Upper lobe of right lung (tissue), 1 donor: ENCODE results near the gene OBP2A. TPM values are rescaled to one million over a fixed set of nuclear protein-coding genes. Genes with fewer than 3 reads are reported as not detected.

ENCODE experiments used
- ATAC-seq: fragments of 200-7000 bp; cut with Tn5 transposase; one replicate; pipeline ENCODE4 v1.9.1; 2020; ENCODE audit warnings: mild to moderate bottlenecking, moderate library complexity
- DNase-seq: peaks from one replicate; pipeline ENCODE4 v3.0.0-alpha.2; 2020
- H3K27ac ChIP-seq: fragments of 200-600 bp; one replicate; pipeline ENCODE4 v1.8.0; 2022
- H3K27me3 ChIP-seq: fragments of 200-600 bp; one replicate; pipeline ENCODE4 v1.8.0; 2022; ENCODE audit warnings: mild to moderate bottlenecking
- H3K36me3 ChIP-seq: fragments of 200-600 bp; one replicate; pipeline ENCODE4 v1.8.0; 2022
- H3K4me1 ChIP-seq: fragments of 200-600 bp; one replicate; pipeline ENCODE4 v1.8.0; 2022
- H3K4me3 ChIP-seq: fragments of 200-600 bp; one replicate; pipeline ENCODE4 v1.8.0; 2022; ENCODE audit warnings: mild to moderate bottlenecking
- H3K9me3 ChIP-seq: fragments of 200-600 bp; one replicate; pipeline ENCODE4 v1.8.0; 2022
- intact Hi-C: fragments of 100-400 bp; cut with DNase I; formaldehyde crosslinking; loops from one replicate; pipeline ENCODE4 v1.11.0; 2022
- total RNA-seq: library from RNA; stranded (reverse); fragmentation: NEBNext Ultra II Directional; extraction: Animal tissue kit (Norgen Biotek cat#: 25700); gene quantifications from one replicate; pipeline ENCODE4 v1.2.1, GENCODE V29; 2021
- TF ChIP-seq, protein P1 (sequence below): fragments of 200-600 bp; IDR thresholded peaks from one replicate; pipeline ENCODE4 v1.8.0; 2022; ENCODE audit warnings: antibody characterized with exemption
- donor health status: DM: no; HTN: yes; CAD: no; lungs with severe emphysema.

Gene OBP2A
- total RNA-seq, 1 donor from 2014 or later: not detected

DNA sequence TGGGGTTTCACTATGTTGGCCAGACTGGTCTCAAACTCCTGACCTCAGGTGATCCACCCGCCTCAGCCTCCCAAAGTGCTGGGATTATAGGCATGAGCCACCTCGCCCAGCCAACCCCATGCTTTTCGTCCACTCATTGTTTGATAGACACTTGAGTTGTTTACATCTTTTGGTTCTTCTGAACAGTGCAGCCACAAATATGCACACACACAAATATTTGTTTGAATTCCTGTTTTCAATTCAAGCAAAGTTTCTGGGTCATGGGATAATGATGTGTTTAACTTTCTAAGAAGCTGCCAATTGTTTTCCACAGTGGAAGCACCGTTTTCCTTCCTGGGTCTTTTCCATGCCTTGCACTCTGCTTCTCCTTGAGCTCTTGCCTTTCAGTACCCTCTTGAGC, 8.8 kb downstream of the OBP2A start:
- no peak overlapping the region for H3K4me3 ChIP-seq
- DNase-seq: no peak
- no peaks in the 10 kb centered on the region for H3K36me3 ChIP-seq
- H3K4me1 ChIP-seq: no peaks in the 10 kb centered on the region
- no peak for ATAC-seq
- no peaks in the 10 kb centered on the region for H3K27me3 ChIP-seq
- TF ChIP-seq, protein P1, sequence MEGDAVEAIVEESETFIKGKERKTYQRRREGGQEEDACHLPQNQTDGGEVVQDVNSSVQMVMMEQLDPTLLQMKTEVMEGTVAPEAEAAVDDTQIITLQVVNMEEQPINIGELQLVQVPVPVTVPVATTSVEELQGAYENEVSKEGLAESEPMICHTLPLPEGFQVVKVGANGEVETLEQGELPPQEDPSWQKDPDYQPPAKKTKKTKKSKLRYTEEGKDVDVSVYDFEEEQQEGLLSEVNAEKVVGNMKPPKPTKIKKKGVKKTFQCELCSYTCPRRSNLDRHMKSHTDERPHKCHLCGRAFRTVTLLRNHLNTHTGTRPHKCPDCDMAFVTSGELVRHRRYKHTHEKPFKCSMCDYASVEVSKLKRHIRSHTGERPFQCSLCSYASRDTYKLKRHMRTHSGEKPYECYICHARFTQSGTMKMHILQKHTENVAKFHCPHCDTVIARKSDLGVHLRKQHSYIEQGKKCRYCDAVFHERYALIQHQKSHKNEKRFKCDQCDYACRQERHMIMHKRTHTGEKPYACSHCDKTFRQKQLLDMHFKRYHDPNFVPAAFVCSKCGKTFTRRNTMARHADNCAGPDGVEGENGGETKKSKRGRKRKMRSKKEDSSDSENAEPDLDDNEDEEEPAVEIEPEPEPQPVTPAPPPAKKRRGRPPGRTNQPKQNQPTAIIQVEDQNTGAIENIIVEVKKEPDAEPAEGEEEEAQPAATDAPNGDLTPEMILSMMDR: no peak
- no peak overlapping the region for H3K27ac ChIP-seq
- H3K9me3 ChIP-seq: no peaks in the 10 kb centered on the region
- intact Hi-C loops: no loop called here

DNA sequence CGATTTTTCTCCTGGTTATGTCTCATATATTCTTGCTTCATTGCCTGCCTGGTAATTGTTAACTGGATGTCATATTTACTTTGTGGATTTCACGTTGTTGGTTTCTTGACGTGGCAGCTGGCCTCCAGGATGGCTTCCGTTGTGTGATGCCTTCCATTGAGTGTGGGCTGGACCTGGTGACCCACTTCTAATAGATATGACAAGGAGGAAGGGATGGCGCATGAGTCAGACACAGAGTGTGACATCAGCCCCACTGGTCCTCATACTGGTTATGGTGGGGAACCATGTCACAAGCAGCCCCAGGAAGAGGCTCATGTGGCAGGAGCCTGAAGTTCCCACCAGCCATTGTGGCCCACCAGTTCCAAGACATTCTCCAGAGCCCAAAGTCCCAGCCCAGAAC, 9.3 kb downstream of the OBP2A start:
- ATAC-seq (no peak), DNase-seq (peak; percentile 42)
- Histone ChIP-seq H3K36me3 (no peaks in the 10 kb centered on the region), H3K4me3 (no peak overlapping the region), H3K9me3 (no peaks in the 10 kb centered on the region), H3K4me1 (no peaks in the 10 kb centered on the region), H3K27ac (no peak overlapping the region), H3K27me3 (no peaks in the 10 kb centered on the region)
- TF ChIP-seq, protein P1: no peak
- intact Hi-C loops: no loop called here

DNA sequence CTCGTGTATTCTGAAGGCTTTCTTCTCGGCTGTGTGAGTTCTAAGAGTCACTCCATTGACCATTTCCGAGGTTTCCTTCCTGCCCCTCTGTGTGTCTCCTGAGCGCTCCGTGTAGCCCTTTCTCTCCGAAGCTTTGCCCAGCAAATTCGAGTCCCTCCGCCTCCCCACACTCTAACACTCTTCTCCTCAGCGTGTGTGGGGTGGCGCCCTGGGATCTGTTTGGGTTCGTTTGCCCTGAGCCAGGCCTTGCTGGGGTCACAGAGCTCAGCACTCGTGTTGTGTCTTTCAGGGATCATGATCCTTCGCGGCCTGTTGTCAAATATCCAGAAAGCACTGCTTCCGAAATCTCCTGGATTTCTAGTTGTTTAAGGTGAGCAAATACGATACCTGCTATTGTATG, 10.0 kb downstream of the OBP2A start:
- H3K36me3 ChIP-seq: no peaks in the 10 kb centered on the region
- TF ChIP-seq, protein P1: no peak
- H3K4me1 ChIP-seq: no peaks in the 10 kb centered on the region
- no peak overlapping the region for H3K4me3 ChIP-seq
- H3K27ac ChIP-seq: no peak overlapping the region
- DNase-seq (no peak), ATAC-seq (no peak)
- H3K9me3 ChIP-seq: no peaks in the 10 kb centered on the region
- intact Hi-C loops: no loop called here
- H3K27me3 ChIP-seq: no peaks in the 10 kb centered on the region

DNA sequence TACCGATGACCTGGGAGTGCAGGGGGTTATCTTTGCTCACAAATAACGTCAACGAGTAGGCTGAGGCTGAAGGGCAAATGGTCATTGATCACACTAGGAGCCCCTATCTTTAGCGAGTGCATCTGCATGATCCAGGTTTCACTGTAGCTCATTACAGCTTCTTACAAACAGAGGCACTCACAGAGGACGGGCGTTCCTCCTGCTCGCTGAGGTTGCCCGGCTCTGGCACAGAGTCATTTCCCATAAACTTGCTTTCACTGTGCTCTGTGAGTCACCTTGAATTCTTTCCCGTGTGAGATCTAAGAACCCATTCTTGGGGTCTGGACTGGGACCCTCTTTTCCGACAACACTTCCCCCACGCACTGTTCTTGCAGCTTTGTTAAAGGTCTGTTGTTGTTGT, 13.7 kb downstream of the OBP2A start:
- Histone ChIP-seq H3K4me1 (no peaks in the 10 kb centered on the region), H3K36me3 (no peaks in the 10 kb centered on the region), H3K4me3 (no peak overlapping the region), H3K27ac (no peak overlapping the region), H3K27me3 (peaks cover 2% of the 10 kb centered on the region), H3K9me3 (no peaks in the 10 kb centered on the region)
- ATAC-seq: no peak
- TF ChIP-seq, protein P1: no peak
- no peak for DNase-seq
- intact Hi-C loops: no loop called here

DNA sequence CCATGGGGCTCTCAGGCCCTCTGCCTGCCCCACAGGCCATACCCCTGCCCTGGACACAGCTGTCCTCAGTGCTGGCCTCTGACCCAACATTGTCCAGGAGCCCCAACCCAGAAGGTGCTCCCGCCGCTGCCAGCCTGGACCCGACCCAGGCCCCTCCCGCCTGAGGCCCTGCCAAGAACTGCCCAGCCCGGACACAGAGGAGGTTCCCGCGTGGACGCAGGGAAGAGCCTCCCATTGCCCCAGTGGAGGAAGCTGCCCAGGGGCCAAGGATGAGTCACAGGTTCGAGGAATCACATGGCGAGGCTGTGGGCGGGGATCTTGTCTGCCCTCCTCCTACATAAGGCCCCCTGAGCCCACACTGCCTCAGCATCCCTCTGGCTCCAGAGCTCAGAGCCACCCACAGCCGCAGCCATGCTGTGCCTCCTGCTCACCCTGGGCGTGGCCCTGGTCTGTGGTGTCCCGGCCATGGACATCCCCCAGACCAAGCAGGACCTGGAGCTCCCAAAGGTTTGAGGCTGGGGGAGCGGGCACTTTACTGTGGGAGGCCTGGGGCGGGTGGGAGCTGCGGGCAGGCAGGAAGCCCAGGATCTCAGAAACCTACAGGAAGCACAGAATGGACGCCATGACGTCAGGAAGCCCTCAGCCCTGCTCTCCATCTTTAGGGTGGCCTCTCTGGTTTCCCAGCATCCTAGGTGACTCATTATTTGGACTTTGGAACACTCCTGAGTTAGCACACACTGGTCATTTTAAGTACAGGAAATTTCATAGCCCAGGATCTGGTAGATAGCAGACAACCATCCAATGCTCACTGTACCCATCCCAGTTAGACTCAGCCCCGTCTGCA, 15.7 kb downstream of the OBP2A start, which contains the start of gene PAEP:
PAEP (plus strand) TSS at position 366 of the 844 bp plus-strand sequence.
- H3K4me3 ChIP-seq: no peak within 1 kb of the TSS
- intact Hi-C loops: no loop called here
- DNase-seq (peak; percentile 55), ATAC-seq (no peak)
- H3K36me3 ChIP-seq: no peaks in the 10 kb centered on the region
- no peak within 1 kb of the TSS for H3K27ac ChIP-seq
- H3K9me3 ChIP-seq: no peaks in the 10 kb centered on the region
- H3K27me3 ChIP-seq: peaks cover 18% of the 10 kb centered on the region
- no peaks in the 10 kb centered on the region for H3K4me1 ChIP-seq
- TF ChIP-seq, protein P1: no peak
